Stimulated activated CD4-positive, alpha-beta T cell treated with anti-CD3 and anti-CD28 coated beads, Interleukin-15, amount 100 ng/mL, for 1 hour (primary cell): Measurements from ENCODE around the gene ZNF792.
"Not testable (repeated sequence)": the region's sequence is repeated elsewhere in the genome, so short reads cannot be mapped to it uniquely, and the experiment has no call there.

ENCODE experiments used
- DNase-seq, 2 donors: peaks; one replicate each; pipeline ENCODE4 v3.0.0-alpha.2; 2020; ENCODE audit warnings: low read depth in 1 of 2, low spot score in 1 of 2

The ZNF792 gene

DNA sequence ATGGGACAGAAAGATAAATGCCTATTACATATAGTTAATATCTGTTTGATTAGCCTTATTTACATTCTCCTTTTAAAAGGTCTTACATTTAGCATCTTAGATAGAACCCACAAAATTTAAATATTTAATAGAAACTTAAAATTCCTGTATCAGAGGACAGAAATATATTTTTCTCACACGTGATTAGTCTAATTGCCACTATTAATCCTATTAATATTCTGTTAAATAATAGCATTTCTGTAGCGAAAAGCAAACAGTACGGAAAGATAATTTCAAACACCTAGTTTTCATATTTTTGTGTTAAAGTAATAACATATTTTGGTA, 37.7 kb downstream of the ZNF792 start:
- DNase-seq: no peak

DNA sequence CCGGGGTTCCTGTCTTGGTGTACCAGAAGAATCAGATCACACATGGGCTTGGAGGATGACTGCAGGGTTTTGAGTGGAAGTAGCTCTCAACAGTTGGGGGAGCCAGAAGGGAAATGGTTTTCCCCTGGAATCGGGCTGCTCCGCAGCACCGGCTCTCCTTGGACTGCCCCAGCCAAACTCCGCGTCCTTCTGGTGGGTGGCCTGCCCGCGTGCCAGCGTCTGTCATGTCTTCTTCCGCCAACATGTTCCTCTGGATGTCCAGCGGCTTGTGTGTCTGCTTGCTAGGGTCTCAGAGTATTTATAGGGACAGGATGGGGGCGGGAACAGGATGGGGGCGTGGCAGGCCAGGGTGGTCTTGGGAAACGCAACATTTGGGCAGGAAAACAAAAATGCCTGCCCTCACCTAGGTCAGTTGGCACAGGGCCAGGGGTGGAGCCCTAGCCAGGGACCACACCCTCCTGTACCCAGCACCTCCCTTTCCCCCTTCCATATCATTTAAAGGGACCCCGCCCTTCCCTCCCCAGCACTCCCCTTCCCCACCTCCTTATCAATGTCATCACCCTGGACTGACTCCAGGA, 38.7 kb downstream of the ZNF792 start:
- no peak for DNase-seq

DNA sequence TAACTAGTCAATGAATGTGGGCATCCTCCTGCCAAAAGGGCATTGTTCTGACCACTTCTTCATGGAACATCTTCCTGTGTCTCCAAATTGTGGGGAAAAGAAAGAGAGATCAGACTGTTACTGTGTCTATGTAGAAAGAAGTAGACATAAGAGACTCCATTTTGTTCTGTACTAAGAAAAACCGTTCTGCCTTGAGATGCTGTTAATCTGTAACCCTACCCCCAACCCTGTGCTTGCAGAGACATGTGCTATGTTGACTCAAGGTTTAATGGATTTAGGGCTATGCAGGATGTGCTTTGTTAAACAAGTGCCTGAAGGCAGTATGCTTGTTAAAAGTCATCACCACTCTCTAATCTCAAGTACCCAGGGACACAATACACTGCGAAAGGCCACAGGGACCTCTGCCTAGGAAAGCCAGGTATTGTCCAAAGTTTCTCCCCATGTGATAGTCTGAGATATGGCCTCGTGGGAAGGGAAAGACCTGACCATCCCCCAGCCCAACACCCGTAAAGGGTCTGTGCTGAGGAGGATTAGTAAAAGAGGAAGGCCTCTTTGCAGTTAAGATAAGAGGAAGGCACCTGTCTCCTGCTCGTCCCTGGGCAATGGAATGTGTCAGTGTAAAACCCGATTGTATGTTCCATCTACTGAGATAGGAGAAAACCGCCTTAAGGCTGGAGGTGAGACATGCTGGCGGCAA, 43.8 kb downstream of the ZNF792 start:
- not testable (repeated sequence) for DNase-seq

DNA sequence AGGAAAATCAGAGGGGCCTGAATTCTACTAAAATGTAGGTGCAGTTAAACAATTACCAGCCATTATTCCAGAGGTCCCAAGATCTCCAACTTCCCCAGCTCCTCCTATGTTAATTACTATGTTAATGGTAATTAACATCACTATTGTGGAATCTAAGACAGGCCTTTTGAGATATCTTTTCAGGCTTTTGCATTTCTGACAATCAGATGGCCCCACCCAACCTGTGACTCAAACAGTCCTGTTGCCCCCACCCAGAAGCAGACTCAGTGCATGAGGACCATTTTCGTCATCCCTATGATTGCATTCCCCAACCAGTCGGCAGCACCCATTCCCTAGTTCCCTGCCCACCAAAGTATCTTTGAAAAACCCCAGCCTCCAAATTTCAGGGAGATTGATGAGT, 45.8 kb downstream of the ZNF792 start:
- no peak for DNase-seq

DNA sequence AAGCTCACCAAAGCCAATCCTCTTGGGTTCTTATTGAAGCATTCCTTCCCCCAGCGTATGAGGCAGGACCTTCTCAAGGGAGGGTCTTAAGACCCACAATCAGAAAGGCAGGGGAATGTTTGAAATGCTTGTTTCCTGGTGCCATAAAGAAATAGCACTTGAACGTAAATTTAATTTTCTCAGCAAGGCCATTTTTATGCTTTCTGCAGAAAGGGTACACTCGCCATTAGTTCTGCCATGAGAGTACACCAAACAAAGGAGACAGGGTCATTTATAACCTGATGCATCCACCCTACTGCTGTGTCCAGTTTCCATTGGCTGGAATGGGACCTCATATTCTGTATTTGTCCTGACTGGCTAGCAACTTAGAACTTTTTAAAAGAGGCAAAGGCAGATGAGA, 46.9 kb downstream of the ZNF792 start:
- DNase-seq: not testable (repeated sequence)

DNA sequence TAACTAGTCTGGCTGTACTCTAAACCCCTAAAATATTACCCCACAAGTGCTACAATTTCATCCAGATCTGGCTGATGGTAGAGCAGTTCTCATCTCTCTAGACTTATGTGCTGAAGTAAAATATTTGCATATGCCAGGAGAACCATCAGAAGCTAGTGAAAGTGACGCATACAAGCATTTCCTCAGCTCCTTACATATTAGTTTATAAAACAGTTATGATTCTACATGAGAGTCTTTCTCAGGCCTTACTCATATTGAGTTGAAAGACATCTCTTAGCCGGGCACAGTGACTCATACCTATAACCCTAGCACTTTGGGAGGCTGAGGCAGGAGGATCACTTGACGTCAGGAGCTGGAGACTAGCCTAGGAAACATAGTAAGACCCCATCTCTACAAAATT, 53.3 kb downstream of the ZNF792 start:
- no peak for DNase-seq
